HepG2 (cell line): ENCODE data around the gene MFSD6. TPM values are rescaled to one million over a fixed set of nuclear protein-coding genes. Genes with fewer than 3 reads are reported as not detected.

Source experiments
- ATAC-seq: fragments of 200-7000 bp; cut with Tn5 transposase; 3 replicates; pipeline ENCODE4 v1.9.1; 2020; ENCODE audit warnings: mild to moderate bottlenecking, moderate library complexity
- BruUV-seq: library from RNA; stranded (reverse); fragments of 400-500 nt; replicated peaks from 2 replicates; lab custom pipeline; 2021; lab: Mats Ljungman, UMichigan
- CTCF ChIA-PET: fragments of 300-600 bp; formaldehyde crosslinking; extraction: SDS; loops from one replicate; lab custom pipeline; 2021; ENCODE audit warnings: low total read pairs, inconsistent platforms, low intra/inter-chr PET ratio; lab: Yijun Ruan, JAX
- POLR2A ChIA-PET: fragments of 350-600 bp; sonication (Branson Sonifier 250); formaldehyde crosslinking; loops from one replicate; lab custom pipeline; 2020; ENCODE audit warnings: antibody characterized with exemption, inconsistent platforms; lab: Yijun Ruan, JAX
- DNase-seq: peaks from one replicate; pipeline ENCODE4 v3.0.0-alpha.2; 2015; ENCODE audit warnings: low spot score
- FAIRE-seq: peaks from 3 replicates; lab custom pipeline; 2011; peaks lifted over from hg19 to GRCh38; lab: Jason Lieb, UNC
- H2AFZ ChIP-seq: one replicate; pipeline ENCODE4 v1.6.1; 2011; ENCODE audit warnings: low read length, inconsistent platforms
- H3K27ac ChIP-seq: fragments of 300-600 bp; 3 replicates; pipeline ENCODE4 v1.8.0; 2011; ENCODE audit warnings: mixed run types, mild to moderate bottlenecking, mixed read lengths, low read length, inconsistent platforms; ENCODE audit not compliant: insufficient read depth; ENCODE audit errors: extremely low read length
- H3K27me3 ChIP-seq, 2 experiments: fragments of 200-600 bp in 1 of 2; 2 replicates in 1 of 2; 3 replicates in 1 of 2; pipeline versions ENCODE4 v1.6.0 to v1.8.0; 2011; ENCODE audit warnings: low read length in 2 of 2, mild to moderate bottlenecking in 2 of 2, moderate library complexity in 2 of 2, inconsistent platforms in 1 of 2; ENCODE audit not compliant: insufficient read depth in 2 of 2, control insufficient read depth in 1 of 2
- H3K36me3 ChIP-seq, 2 experiments: fragments of 200-600 bp in 1 of 2; replicated peaks in 1 of 2; 2 replicates in 1 of 2; 3 replicates in 1 of 2; pipeline versions ENCODE4 v1.5.1 to v1.8.0; 2011; ENCODE audit warnings: low read length in 2 of 2, inconsistent platforms in 1 of 2; ENCODE audit not compliant: insufficient read depth in 2 of 2, control insufficient read depth in 1 of 2
- H3K4me1 ChIP-seq: 2 replicates; pipeline ENCODE4 v1.5.1; 2012; ENCODE audit warnings: low read length, inconsistent platforms; ENCODE audit not compliant: insufficient read depth
- H3K4me2 ChIP-seq: 2 replicates; pipeline ENCODE4 v1.6.0; 2011; ENCODE audit warnings: low read depth, low read length, inconsistent platforms
- H3K4me3 ChIP-seq, 3 experiments: fragments of 200-600 bp in 1 of 3; sonication (generic), shearing (Covaris generic) in 1 of 3; replicated peaks in 1 of 3; 2 replicates each; pipeline ENCODE4 v1.5.1; 2011 to 2016; ENCODE audit warnings: low read length in 3 of 3, inconsistent platforms in 2 of 3, low read depth in 2 of 3, mild to moderate bottlenecking in 2 of 3, control low read depth in 1 of 3, mixed read lengths in 1 of 3; ENCODE audit not compliant: insufficient read depth in 1 of 3
- H3K79me2 ChIP-seq: one replicate; pipeline ENCODE4 v1.6.1; 2011; ENCODE audit warnings: low read length, inconsistent platforms; ENCODE audit not compliant: insufficient read depth
- H3K9ac ChIP-seq: 2 replicates; pipeline ENCODE4 v1.6.0; 2011; ENCODE audit warnings: mild to moderate bottlenecking, low read depth, low read length, inconsistent platforms; ENCODE audit not compliant: insufficient read depth
- H3K9me3 ChIP-seq: 2 replicates; pipeline ENCODE4 v1.5.1; 2012; ENCODE audit warnings: mild to moderate bottlenecking, low read length
- H4K20me1 ChIP-seq: 2 replicates; pipeline ENCODE4 v1.6.0; 2011; ENCODE audit warnings: inconsistent platforms, mild to moderate bottlenecking, low read length, moderate library complexity; ENCODE audit not compliant: insufficient read depth
- ELF1 ChIP-seq: sonication (generic); formaldehyde crosslinking; IDR thresholded peaks from 2 replicates; pipeline ENCODE4 v1.4.0; 2020; ENCODE audit warnings: missing genetic modification reagents
- FOXA1 ChIP-seq, 2 experiments: fragments of 450-650 bp in 1 of 2; sonication (generic) in 1 of 2; formaldehyde crosslinking in 1 of 2; IDR thresholded peaks; 2 replicates each; pipeline versions ENCODE4 v1.4.0 to v1.6.1; 2016 to 2020; ENCODE audit warnings: missing genetic modification reagents in 1 of 2
- NCOA2 ChIP-seq: sonication (generic); formaldehyde crosslinking; IDR thresholded peaks from 2 replicates; pipeline ENCODE4 v1.8.0; 2022; ENCODE audit warnings: inconsistent platforms
- RFX1 ChIP-seq: fragments of 450-650 bp; IDR thresholded peaks from 2 replicates; pipeline ENCODE4 v1.6.1; 2017
- ZFAT ChIP-seq: sonication (generic); formaldehyde crosslinking; conservative IDR thresholded peaks from 2 replicates; pipeline ENCODE4 v1.8.1; 2023; ENCODE audit warnings: missing genetic modification reagents, inconsistent platforms
- ZMYM3 ChIP-seq: sonication (generic); formaldehyde crosslinking; IDR thresholded peaks from 2 replicates; pipeline ENCODE4 v1.5.1; 2020; ENCODE audit warnings: mild to moderate bottlenecking, missing genetic modification reagents
- ZNF124 ChIP-seq: sonication (generic); formaldehyde crosslinking; IDR thresholded peaks from 2 replicates; pipeline ENCODE4 v1.4.0; 2020; ENCODE audit warnings: missing genetic modification reagents
- ZNF441 ChIP-seq: sonication (generic); formaldehyde crosslinking; IDR thresholded peaks from 2 replicates; pipeline ENCODE4 v1.7.0; 2021; ENCODE audit warnings: missing genetic modification reagents, borderline replicate concordance
- ZNF570 ChIP-seq: sonication (generic); formaldehyde crosslinking; IDR thresholded peaks from 2 replicates; pipeline ENCODE4 v1.4.0; 2020; ENCODE audit warnings: mild to moderate bottlenecking, missing genetic modification reagents, borderline replicate concordance
- ZNF883 ChIP-seq: sonication (generic); formaldehyde crosslinking; IDR thresholded peaks from 2 replicates; pipeline ENCODE4 v1.5.1; 2020; ENCODE audit warnings: mild to moderate bottlenecking, missing genetic modification reagents; ENCODE audit errors: not compliant biosample characterization
- WGBS: methylation state at CpG from one replicate; pipeline ENCODE4 v1.1.6; 2017; ENCODE audit warnings: low lambda C conversion rate; 5-methylcytosine and 5-hydroxymethylcytosine counted together
- in situ Hi-C: cut with HindIII; loops from 2 replicates; pipeline ENCODE4 v1.10.0; 2017; ENCODE audit warnings: low pct_unique_long_range_greater_than_20kb; ENCODE audit not compliant: extremely low pct_ligation_motif_present
- intact Hi-C: fragments of 100-400 bp; cut with micrococcal nuclease; formaldehyde crosslinking; loops from one replicate; pipeline ENCODE4 v1.10.0; 2022; ENCODE audit not compliant: unreplicated experiment
- polyA plus RNA-seq, 8 experiments: library from polyadenylated mRNA; depleted of rRNA in 3 of 8; stranded (reverse) in 7 of 8; unstranded in 1 of 8; fragments of >200 nt; fragmentation: Illumina TruSeq in 4 of 8; extraction: Trizol in 4 of 8; gene quantifications; 2 replicates each; pipeline versions ENCODE4 v1.2.1 to v1.2.3, GENCODE V29; 2011 to 2016; ENCODE audit warnings: low read depth in 4 of 8, missing spikeins in 1 of 8, mixed read lengths in 1 of 8; ENCODE audit not compliant: insufficient read depth in 1 of 8
- total RNA-seq, 5 experiments: library from RNA; depleted of rRNA; stranded (reverse); fragments of >200 nt; fragmentation: Illumina TruSeq; extraction: Trizol; gene quantifications; 2 replicates each; pipeline ENCODE4 v1.2.3, GENCODE V29; 2016; ENCODE audit warnings: low read depth in 1 of 5
- TF ChIP-seq, protein P1 (sequence below), 2 experiments: fragments of 450-650 bp in 1 of 2; sonication (generic) in 1 of 2; formaldehyde crosslinking in 1 of 2; IDR thresholded peaks; 2 replicates each; pipeline versions ENCODE4 v1.6.1 to v1.8.0; 2016 to 2022; ENCODE audit warnings: antibody characterized with exemption in 1 of 2, mild to moderate bottlenecking in 1 of 2, missing genetic modification reagents in 1 of 2
- TF ChIP-seq, protein P2 (sequence below): sonication (generic); formaldehyde crosslinking; IDR thresholded peaks from 2 replicates; pipeline ENCODE4 v1.8.0; 2022; ENCODE audit warnings: mild to moderate bottlenecking, missing genetic modification reagents; ENCODE audit not compliant: insufficient replicate concordance

The MFSD6 gene
- total and polyA plus RNA-seq, 2 of the 13 experiments (the other 11 are each of a cell fraction or from before 2014, with no cell fraction given): 0.92 to 1.4 TPM

DNA sequence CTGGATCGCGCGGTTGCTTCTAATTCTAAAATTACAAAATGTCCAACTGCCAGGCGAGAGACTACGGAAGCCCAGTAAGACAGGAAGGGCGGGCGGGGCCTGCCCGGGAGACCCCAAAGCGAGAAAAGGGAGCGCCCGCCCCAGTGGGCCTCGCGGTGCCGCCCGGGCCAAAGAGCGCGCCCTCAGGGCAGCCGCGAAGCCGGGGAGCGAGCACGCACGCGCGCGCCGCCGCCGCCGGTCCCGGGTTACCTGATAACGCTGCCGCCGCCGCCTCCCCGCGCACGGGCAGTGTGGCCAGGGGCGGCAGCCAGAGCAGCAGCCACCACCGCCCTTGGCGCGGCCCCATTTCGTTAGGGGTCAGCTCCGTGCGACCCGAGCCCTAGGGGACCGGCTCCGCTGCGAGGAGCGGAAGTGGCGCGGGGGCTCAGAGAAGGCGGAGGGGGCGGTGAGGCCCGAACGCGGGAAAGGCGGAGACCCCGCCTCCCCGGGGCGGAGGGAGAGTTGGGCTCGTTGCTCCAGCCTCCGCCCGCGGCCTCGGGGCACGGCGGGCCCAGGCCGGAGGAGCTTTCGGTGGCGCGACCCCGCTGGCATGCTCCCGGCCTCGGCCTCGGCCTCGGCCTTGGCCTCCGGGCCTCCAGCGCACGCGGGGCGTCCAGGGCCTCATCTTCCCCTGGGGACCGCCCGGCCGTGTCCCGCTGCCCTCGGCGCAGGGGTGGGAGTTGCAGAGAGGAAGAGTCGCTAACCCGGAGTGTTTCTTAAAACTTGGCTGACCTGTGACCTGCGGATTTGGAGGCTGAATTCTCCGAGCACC is 126.4 kb downstream of the MFSD6 start, which contains the start of gene NEMP2:
Gene NEMP2, minus strand, starts transcription at position 413 of the 811 bp plus-strand sequence. Its CDS starts 67 bp downstream, at position 346.
- Histone ChIP-seq H3K27ac (peak within 1 kb of the TSS; percentile 91), H3K4me3 (peak within 1 kb of the TSS; percentile 77 to 90 (median 85)), H4K20me1 (no peaks in the 10 kb centered on the region), H3K9me3 (peaks cover 21% of the 10 kb centered on the region), H3K4me1 (peaks cover 50% of the 10 kb centered on the region), H3K36me3 (no peaks in the 10 kb centered on the region), H2AFZ (peak within 1 kb of the TSS; percentile 92), H3K9ac (peak within 1 kb of the TSS; percentile 88), H3K4me2 (peak within 1 kb of the TSS; percentile 94), H3K79me2 (peaks cover 6% of the 10 kb centered on the region), H3K27me3 (no peaks in the 10 kb centered on the region)
- no peak for FAIRE-seq
- ATAC-seq: peak; percentile 91
- peak; percentile 77 for DNase-seq
- WGBS: 0% methylated on average over 19 of the region's 92 CpGs
- ChIA-PET POLR2A (interaction anchor here (0.6 to 2.2 kb wide), 10 partner anchors 11 to 354 kb away, joined by 3 to 11 read pairs (median 6); partner anchors contain the start of genes HIBCH and NAB1), CTCF (no interaction called here)
- intact Hi-C loops: loop anchor here (2.0 to 10.0 kb wide), 2 partner anchors 114 to 270 kb away; partner anchors contain the start of gene NAB1
- no TSS peak for BruUV-seq
- in situ Hi-C loops: no loop called here
- TF ChIP-seq RFX1 (no peak), ZNF883 (peak; percentile 94), ZNF570 (CRISPR knock-in tag) (peak; percentile 93), ZNF124 (CRISPR knock-in tag) (no peak; the same call in 1 of the 2 replicates), ZFAT (CRISPR knock-in tag) (peak; percentile 78; the same call in 1 of the 2 replicates), FOXA1 (IDR thresholded peaks at IDR 0.05) (no peak), FOXA1 (CRISPR knock-in tag; IDR thresholded peaks at IDR 0.05) (peak; percentile 10; the same call in 1 of the 2 replicates), ELF1 (CRISPR knock-in tag) (peak; percentile 70), ZMYM3 (CRISPR knock-in tag) (no peak), NCOA2 (CRISPR knock-in tag) (peak; percentile 39; the same call in 1 of the 2 replicates), ZNF441 (peak; percentile 95)
- TF ChIP-seq, protein P1, sequence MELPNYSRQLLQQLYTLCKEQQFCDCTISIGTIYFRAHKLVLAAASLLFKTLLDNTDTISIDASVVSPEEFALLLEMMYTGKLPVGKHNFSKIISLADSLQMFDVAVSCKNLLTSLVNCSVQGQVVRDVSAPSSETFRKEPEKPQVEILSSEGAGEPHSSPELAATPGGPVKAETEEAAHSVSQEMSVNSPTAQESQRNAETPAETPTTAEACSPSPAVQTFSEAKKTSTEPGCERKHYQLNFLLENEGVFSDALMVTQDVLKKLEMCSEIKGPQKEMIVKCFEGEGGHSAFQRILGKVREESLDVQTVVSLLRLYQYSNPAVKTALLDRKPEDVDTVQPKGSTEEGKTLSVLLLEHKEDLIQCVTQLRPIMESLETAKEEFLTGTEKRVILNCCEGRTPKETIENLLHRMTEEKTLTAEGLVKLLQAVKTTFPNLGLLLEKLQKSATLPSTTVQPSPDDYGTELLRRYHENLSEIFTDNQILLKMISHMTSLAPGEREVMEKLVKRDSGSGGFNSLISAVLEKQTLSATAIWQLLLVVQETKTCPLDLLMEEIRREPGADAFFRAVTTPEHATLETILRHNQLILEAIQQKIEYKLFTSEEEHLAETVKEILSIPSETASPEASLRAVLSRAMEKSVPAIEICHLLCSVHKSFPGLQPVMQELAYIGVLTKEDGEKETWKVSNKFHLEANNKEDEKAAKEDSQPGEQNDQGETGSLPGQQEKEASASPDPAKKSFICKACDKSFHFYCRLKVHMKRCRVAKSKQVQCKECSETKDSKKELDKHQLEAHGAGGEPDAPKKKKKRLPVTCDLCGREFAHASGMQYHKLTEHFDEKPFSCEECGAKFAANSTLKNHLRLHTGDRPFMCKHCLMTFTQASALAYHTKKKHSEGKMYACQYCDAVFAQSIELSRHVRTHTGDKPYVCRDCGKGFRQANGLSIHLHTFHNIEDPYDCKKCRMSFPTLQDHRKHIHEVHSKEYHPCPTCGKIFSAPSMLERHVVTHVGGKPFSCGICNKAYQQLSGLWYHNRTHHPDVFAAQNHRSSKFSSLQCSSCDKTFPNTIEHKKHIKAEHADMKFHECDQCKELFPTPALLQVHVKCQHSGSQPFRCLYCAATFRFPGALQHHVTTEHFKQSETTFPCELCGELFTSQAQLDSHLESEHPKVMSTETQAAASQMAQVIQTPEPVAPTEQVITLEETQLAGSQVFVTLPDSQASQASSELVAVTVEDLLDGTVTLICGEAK (IDR thresholded peaks at IDR 0.05): no peak
- TF ChIP-seq, protein P1 (CRISPR knock-in tag; IDR thresholded peaks at IDR 0.05): peak; percentile 90
- TF ChIP-seq, protein P2, sequence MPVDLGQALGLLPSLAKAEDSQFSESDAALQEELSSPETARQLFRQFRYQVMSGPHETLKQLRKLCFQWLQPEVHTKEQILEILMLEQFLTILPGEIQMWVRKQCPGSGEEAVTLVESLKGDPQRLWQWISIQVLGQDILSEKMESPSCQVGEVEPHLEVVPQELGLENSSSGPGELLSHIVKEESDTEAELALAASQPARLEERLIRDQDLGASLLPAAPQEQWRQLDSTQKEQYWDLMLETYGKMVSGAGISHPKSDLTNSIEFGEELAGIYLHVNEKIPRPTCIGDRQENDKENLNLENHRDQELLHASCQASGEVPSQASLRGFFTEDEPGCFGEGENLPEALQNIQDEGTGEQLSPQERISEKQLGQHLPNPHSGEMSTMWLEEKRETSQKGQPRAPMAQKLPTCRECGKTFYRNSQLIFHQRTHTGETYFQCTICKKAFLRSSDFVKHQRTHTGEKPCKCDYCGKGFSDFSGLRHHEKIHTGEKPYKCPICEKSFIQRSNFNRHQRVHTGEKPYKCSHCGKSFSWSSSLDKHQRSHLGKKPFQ (CRISPR knock-in tag): peak; percentile 95
